Erythroblast (primary cell): ENCODE data around the gene FRMD4A.
"Not testable (repeated sequence)": the region's sequence is repeated elsewhere in the genome, so short reads cannot be mapped to it uniquely, and the experiment has no call there.

ENCODE experiments used
- DNase-seq, 2 experiments: peaks; one replicate each; lab custom pipeline; 2025; lab: John Stamatoyannopoulos, UW
- GATA1 ChIP-seq: IDR thresholded peaks from 2 replicates; pipeline ENCODE4 v1.6.1; 2011; ENCODE audit warnings: low read depth, mild to moderate bottlenecking, control low read depth, low read length, moderate library complexity
- POLR2A ChIP-seq: IDR thresholded peaks from 2 replicates; pipeline ENCODE4 v1.6.1; 2011; ENCODE audit warnings: mild to moderate bottlenecking, low read length

Gene FRMD4A

GRCh38 chr10:13905281-13905680, 425.4 kb downstream of the FRMD4A start:
- TF ChIP-seq GATA1 (no peak), POLR2A (no peak)
- no peak for DNase-seq

- TF ChIP-seq POLR2A (no peak), GATA1 (no peak)
- no peak for DNase-seq
Measured at GRCh38 chr10:13904064-13904463, 426.7 kb downstream of the FRMD4A start.

- DNase-seq = no peak
- TF ChIP-seq GATA1 (no peak), POLR2A (no peak)
Measured at GRCh38 chr10:13902868-13903587, 427.7 kb downstream of the FRMD4A start.

GRCh38 chr10:13899941-13900340, 430.8 kb downstream of the FRMD4A start:
- DNase-seq = no peak
- TF ChIP-seq GATA1 (no peak), POLR2A (no peak)

- DNase-seq = not testable (repeated sequence)
Measured at GRCh38 chr10:13896146-13896545, 434.6 kb downstream of the FRMD4A start.

GRCh38 chr10:13894412-13895093, 436.2 kb downstream of the FRMD4A start:
- DNase-seq = no peak
- TF ChIP-seq POLR2A = no peak
- no peak for TF ChIP-seq GATA1

- DNase-seq = no peak
- TF ChIP-seq POLR2A (no peak), GATA1 (no peak)
Measured at GRCh38 chr10:13893926-13894325, 436.8 kb downstream of the FRMD4A start.

- no peak for DNase-seq
- no peak for TF ChIP-seq POLR2A
- no peak for TF ChIP-seq GATA1
Measured at GRCh38 chr10:13892871-13893270, 437.9 kb downstream of the FRMD4A start.

- TF ChIP-seq GATA1 (no peak), POLR2A (no peak)
- no peak for DNase-seq
Measured at GRCh38 chr10:13892001-13892491, 438.7 kb downstream of the FRMD4A start.

GRCh38 chr10:13891128-13892000, 439.4 kb downstream of the FRMD4A start:
- DNase-seq = no peak
- TF ChIP-seq POLR2A = no peak

- TF ChIP-seq GATA1 = no peak
- TF ChIP-seq POLR2A = no peak
Measured at GRCh38 chr10:13890233-13891127, 440.2 kb downstream of the FRMD4A start.

GRCh38 chr10:13887761-13888160, 443.0 kb downstream of the FRMD4A start:
- no peak for DNase-seq
- no peak for TF ChIP-seq GATA1

More at GRCh38 chr10:13890233-13891127, 440.2 kb downstream of the FRMD4A start:
- DNase-seq = no peak
